Putamen (tissue), 1 donor: Measurements from ENCODE around the gene PDZD8.
"Not testable (repeated sequence)": the region's sequence is repeated elsewhere in the genome, so short reads cannot be mapped to it uniquely, and the experiment has no call there.

ENCODE experiments used
- DNase-seq: peaks from one replicate; pipeline ENCODE4 v3.0.0-alpha.2; 2016; ENCODE audit warnings: low spot score

The PDZD8 gene

GRCh38 chr10:117254774-117255735 is 120.2 kb downstream of the PDZD8 start:
- DNase-seq = no peak

- DNase-seq = no peak
Measured at GRCh38 chr10:117254338-117254737, 120.9 kb downstream of the PDZD8 start.

- DNase-seq = no peak
Measured at GRCh38 chr10:117253908-117254307, 121.3 kb downstream of the PDZD8 start.

- no peak for DNase-seq
Measured at GRCh38 chr10:117250411-117250810, 124.8 kb downstream of the PDZD8 start.

GRCh38 chr10:117249493-117250093 is 125.6 kb downstream of the PDZD8 start:
- no peak for DNase-seq

GRCh38 chr10:117248750-117249465 is 126.3 kb downstream of the PDZD8 start:
- no peak for DNase-seq

GRCh38 chr10:117246997-117247671 is 128.1 kb downstream of the PDZD8 start:
- DNase-seq = no peak

- no peak for DNase-seq
Measured at GRCh38 chr10:117242463-117242832, 132.8 kb downstream of the PDZD8 start.

GRCh38 chr10:117241541-117242462 is 133.4 kb downstream of the PDZD8 start:
- DNase-seq = no peak

GRCh38 chr10:117240621-117241529 is 134.4 kb downstream of the PDZD8 start, which contains the start of gene SLC18A2:
Gene SLC18A2 (plus strand): TSS chr10:117241114. CDS start chr10:117241694, 580 bp downstream.
- no peak for DNase-seq

- no peak for DNase-seq
Measured at GRCh38 chr10:117239721-117240620, 135.3 kb downstream of the PDZD8 start.

- no peak for DNase-seq
Measured at GRCh38 chr10:117239051-117239450, 136.2 kb downstream of the PDZD8 start.

- DNase-seq = no peak
Measured at GRCh38 chr10:117237401-117237991, 137.7 kb downstream of the PDZD8 start.

- not testable (repeated sequence) for DNase-seq
Measured at GRCh38 chr10:117230107-117230506, 145.1 kb downstream of the PDZD8 start.

- no peak for DNase-seq
Measured at GRCh38 chr10:117228210-117228609, 147.0 kb downstream of the PDZD8 start.
